Left renal cortex interstitium (tissue), 4 donors: ENCODE data around the gene COL9A3. TPM values are rescaled to one million over a fixed set of nuclear protein-coding genes. Genes with fewer than 3 reads are reported as not detected.
A peak's percentile ranks its signal among the peaks of the same experiment; 100 is the strongest.
"Not testable (repeated sequence)": the region's sequence is repeated elsewhere in the genome, so short reads cannot be mapped to it uniquely, and the experiment has no call there.

Experiments used
- DNase-seq, 4 donors: peaks; one replicate each; pipeline ENCODE4 v3.0.0-alpha.2; 2013; ENCODE audit warnings: low read depth in 4 of 4, low spot score in 2 of 4, missing footprints in 1 of 4
- polyA plus RNA-seq, 4 donors: library from polyadenylated mRNA; unstranded; fragments of 120-200 nt; gene quantifications; one replicate each; pipeline ENCODE4 v1.2.1, GENCODE V29; 2013; ENCODE audit not compliant: insufficient read length in 4 of 4

Gene COL9A3
- polyA plus RNA-seq, 4 donors = 19.3 to 29.5 (median 24.9) TPM

GRCh38 chr20:62850333-62850974 lies 33.6 kb downstream of the COL9A3 start:
- no peak for DNase-seq

GRCh38 chr20:62852196-62852595 lies 35.3 kb downstream of the COL9A3 start:
- DNase-seq = no peak

GRCh38 chr20:62852841-62853240 lies 36.0 kb downstream of the COL9A3 start:
- DNase-seq = no peak

- not testable (repeated sequence) for DNase-seq
Measured at GRCh38 chr20:62853304-62853703, 36.5 kb downstream of the COL9A3 start.

- DNase-seq = no peak
Measured at GRCh38 chr20:62854121-62854520, 37.3 kb downstream of the COL9A3 start.

- DNase-seq = no peak
Measured at GRCh38 chr20:62855120-62855519, 38.3 kb downstream of the COL9A3 start.

- no peak for DNase-seq
Measured at GRCh38 chr20:62856931-62857619, 40.2 kb downstream of the COL9A3 start.

- DNase-seq = no peak
Measured at GRCh38 chr20:62858058-62858830, 41.4 kb downstream of the COL9A3 start.

GRCh38 chr20:62859721-62860120 lies 42.9 kb downstream of the COL9A3 start:
- DNase-seq = no peak

- DNase-seq = no peak
Measured at GRCh38 chr20:62860391-62860923, 43.6 kb downstream of the COL9A3 start.

GRCh38 chr20:62860924-62861691 lies 44.3 kb downstream of the COL9A3 start:
- DNase-seq = no peak

- DNase-seq = peak in 3 of 4 donors; percentile 47 to 61 (median 54)
Measured at GRCh38 chr20:62861726-62862336, 45.0 kb downstream of the COL9A3 start, which contains the start of gene TCFL5. Gene TCFL5 (minus strand): TSS chr20:62861822. CDS start chr20:62861670, 152 bp downstream.

GRCh38 chr20:62864207-62864606 lies 47.4 kb downstream of the COL9A3 start:
- no peak for DNase-seq

GRCh38 chr20:62872184-62872847 lies 55.5 kb downstream of the COL9A3 start:
- DNase-seq = no peak

- DNase-seq = no peak
Measured at GRCh38 chr20:62872862-62873261, 56.0 kb downstream of the COL9A3 start.

GRCh38 chr20:62873280-62873679 lies 56.4 kb downstream of the COL9A3 start:
- DNase-seq = no peak

GRCh38 chr20:62873681-62874031 lies 56.8 kb downstream of the COL9A3 start:
- not testable (repeated sequence) for DNase-seq

- no peak for DNase-seq
Measured at GRCh38 chr20:62874964-62875344, 58.1 kb downstream of the COL9A3 start.
